NB4 (cell line): ENCODE results near the gene SCO2.

Experiments used
- DNase-seq: peaks from one replicate; pipeline ENCODE4 v3.0.0; 2010; ENCODE audit warnings: low read depth
- H3K4me3 ChIP-seq: one replicate; pipeline ENCODE4 v1.5.1; 2011; ENCODE audit warnings: mild to moderate bottlenecking, low read depth, low read length, moderate library complexity
- MYC ChIP-seq: IDR thresholded peaks from 2 replicates; pipeline ENCODE4 v1.6.1; 2011; ENCODE audit warnings: low read depth, low read length
- POLR2A ChIP-seq: IDR thresholded peaks from 2 replicates; pipeline ENCODE4 v1.6.1; 2011; ENCODE audit warnings: mild to moderate bottlenecking; ENCODE audit not compliant: insufficient read length; ENCODE audit errors: extremely low read depth
- TF ChIP-seq, protein P1 (sequence below): IDR thresholded peaks from one replicate; pipeline ENCODE4 v1.5.1; 2012; ENCODE audit warnings: low read depth, low read length
- TF ChIP-seq, protein P2 (sequence below): IDR thresholded peaks from 2 replicates; pipeline ENCODE4 v1.6.1; 2011; ENCODE audit warnings: low read depth, low read length

The SCO2 gene

DNA sequence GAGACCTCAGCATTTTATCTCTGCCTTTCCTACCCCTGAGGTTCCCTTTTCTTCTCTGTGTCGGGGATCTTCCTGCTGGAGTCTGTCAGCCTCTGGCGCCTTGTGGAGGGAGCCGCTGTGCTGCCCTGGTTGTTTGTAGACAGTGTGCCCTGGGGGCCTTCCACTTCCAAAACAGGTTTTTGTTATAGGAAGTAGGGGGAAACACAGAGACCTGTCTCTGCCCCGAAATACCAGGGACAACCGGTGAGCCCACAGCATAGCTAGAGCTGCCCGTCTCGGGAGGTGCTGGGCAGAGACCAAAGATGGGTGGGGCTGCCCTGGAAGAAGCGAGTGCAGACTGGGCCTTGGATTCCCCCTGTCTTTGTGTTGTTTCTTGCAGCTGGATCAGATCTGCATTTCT is 9.3 kb downstream of the SCO2 start:
- DNase-seq: no peak
- TF ChIP-seq, protein P1, sequence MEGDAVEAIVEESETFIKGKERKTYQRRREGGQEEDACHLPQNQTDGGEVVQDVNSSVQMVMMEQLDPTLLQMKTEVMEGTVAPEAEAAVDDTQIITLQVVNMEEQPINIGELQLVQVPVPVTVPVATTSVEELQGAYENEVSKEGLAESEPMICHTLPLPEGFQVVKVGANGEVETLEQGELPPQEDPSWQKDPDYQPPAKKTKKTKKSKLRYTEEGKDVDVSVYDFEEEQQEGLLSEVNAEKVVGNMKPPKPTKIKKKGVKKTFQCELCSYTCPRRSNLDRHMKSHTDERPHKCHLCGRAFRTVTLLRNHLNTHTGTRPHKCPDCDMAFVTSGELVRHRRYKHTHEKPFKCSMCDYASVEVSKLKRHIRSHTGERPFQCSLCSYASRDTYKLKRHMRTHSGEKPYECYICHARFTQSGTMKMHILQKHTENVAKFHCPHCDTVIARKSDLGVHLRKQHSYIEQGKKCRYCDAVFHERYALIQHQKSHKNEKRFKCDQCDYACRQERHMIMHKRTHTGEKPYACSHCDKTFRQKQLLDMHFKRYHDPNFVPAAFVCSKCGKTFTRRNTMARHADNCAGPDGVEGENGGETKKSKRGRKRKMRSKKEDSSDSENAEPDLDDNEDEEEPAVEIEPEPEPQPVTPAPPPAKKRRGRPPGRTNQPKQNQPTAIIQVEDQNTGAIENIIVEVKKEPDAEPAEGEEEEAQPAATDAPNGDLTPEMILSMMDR: no peak
- no peak for TF ChIP-seq MYC
- no peak overlapping the region for H3K4me3 ChIP-seq

DNA sequence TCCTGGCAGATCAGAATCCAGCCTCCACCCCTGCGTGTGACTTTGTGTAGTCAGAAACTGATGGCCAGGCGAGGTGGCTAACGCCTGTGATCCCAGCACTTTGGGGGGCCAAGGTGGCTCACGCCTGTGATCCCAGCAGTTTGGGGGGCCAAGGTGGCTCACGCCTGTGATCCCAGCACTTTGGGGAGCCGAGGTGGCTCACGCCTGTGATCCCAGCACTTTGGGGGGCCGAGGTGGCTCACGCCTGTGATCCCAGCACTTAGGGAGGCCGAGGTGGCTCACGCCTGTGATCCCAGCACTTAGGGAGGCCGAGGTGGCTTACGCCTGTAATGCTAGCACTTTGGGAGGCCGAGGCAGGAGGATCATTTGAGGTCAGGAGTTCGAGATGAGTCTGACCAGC is 12.2 kb downstream of the SCO2 start:
- no peak for TF ChIP-seq POLR2A
- TF ChIP-seq, protein P1: no peak
- TF ChIP-seq, protein P2, sequence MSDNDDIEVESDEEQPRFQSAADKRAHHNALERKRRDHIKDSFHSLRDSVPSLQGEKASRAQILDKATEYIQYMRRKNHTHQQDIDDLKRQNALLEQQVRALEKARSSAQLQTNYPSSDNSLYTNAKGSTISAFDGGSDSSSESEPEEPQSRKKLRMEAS: no peak
- H3K4me3 ChIP-seq: no peak overlapping the region
- DNase-seq: no peak

DNA sequence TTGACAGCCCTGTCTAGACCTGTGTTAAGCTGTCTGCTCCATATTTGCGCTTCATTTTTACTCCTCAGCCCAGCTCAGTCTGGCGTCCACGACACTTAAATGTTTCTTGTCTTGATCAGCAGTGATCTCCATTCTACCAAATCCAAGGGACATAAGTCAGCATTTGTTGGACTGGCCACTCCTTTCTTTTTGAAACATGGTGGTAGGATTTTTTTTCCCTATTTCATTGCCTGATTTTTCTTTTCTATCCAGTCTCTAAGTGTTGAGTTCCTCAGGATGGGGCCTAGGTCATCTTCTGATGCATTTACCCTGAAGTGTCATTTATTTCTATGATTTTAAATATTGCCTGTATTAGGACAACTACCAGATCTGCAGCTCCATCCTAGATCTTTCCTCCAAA is 16.5 kb downstream of the SCO2 start:
- DNase-seq: no peak
- H3K4me3 ChIP-seq: peak overlapping the region; percentile 74
- TF ChIP-seq, protein P2: no peak
- TF ChIP-seq, protein P1: no peak
- TF ChIP-seq POLR2A (no peak), MYC (no peak)

DNA sequence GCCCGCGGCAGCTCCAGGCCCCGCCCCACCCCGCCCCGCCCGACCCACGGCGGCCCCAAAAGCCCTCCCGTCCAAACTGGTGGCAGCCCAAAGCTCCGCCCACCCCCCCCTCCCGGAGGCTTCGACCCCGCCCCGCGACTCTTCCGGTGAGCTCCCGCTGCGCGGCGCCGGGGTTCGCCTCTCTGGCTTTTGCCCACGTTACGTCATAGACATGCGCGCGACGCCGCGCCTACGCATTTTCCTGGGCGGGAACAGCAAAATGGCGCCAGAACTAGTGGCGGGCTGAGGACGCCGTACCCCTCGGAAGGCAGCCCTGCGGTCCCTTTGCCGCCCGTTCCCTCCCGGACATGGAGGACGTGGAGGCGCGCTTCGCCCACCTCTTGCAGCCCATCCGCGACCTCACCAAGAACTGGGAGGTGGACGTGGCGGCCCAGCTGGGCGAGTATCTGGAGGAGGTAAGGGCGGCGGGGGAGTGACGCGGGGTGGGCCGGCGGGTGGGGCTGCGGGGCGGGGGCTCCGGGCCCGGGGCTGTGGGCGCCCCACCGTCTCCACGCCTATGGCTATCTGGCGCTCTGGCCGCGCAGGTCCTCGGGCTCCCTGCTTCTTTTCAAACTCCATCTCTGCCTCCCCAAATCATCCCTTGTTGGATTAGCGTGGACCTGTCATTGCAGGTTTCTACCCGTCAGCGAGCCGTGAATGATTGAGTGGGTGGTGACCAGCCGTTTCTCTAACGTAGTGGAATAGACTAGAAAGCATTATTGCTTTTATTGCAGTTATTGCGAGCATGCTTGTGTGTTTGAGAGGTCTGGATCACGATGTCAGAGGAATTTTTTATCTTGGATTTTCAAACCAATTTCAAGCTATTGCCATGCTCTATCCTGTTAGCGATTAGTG is 17.2 kb downstream of the SCO2 start, which contains the start of gene NCAPH2:
Gene NCAPH2, plus strand, starts transcription at position 234 of the 894 bp plus-strand sequence. Its CDS starts 114 bp downstream, at position 348.
- TF ChIP-seq, protein P1: no peak
- TF ChIP-seq POLR2A (peak; percentile 70), MYC (no peak)
- TF ChIP-seq, protein P2: peak; percentile 47; the same call in 1 of the 2 replicates
- peak within 1 kb of the TSS; percentile 90 for H3K4me3 ChIP-seq

DNA sequence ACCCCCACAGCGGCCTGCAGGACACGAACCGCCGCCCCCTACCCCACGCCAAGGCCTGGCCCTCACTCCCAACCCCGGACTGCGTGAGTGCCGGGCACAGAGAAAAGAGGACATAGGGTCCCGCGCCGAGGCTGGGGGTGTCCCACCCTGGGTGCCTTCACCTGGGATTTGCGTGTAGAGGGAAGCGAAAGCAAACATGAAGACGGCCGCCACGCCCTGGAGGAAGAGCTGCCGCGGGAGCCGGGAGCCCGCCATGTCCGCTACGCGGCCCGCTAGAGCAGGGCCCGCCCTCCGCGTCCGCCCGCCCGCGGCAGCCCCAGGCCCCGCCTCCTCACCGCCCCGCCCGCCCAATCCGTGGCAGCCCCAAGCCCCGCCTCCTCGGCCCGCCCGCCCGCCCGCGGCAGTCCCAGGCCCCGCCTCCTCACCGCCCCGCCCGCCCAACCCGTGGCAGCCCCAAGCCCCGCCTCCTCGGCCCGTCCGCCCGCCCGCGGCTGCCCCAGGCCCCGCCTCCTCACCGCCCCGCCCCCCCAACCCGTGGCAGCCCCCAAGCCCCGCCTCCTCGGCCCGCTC is 17.9 kb downstream of the SCO2 start, which contains the start of gene LMF2:
Gene LMF2, minus strand, starts transcription at position 282 of the 570 bp plus-strand sequence. Its CDS starts 27 bp downstream, at position 255.
- no peak for TF ChIP-seq MYC
- peak; percentile 33 for TF ChIP-seq POLR2A
- H3K4me3 ChIP-seq: peak within 1 kb of the TSS; percentile 90
- peak; percentile 83 for DNase-seq

More for the DNA sequence above, 17.2 kb downstream of the SCO2 start, which contains the start of gene NCAPH2:
- peak; percentile 95 for DNase-seq

DNA sequence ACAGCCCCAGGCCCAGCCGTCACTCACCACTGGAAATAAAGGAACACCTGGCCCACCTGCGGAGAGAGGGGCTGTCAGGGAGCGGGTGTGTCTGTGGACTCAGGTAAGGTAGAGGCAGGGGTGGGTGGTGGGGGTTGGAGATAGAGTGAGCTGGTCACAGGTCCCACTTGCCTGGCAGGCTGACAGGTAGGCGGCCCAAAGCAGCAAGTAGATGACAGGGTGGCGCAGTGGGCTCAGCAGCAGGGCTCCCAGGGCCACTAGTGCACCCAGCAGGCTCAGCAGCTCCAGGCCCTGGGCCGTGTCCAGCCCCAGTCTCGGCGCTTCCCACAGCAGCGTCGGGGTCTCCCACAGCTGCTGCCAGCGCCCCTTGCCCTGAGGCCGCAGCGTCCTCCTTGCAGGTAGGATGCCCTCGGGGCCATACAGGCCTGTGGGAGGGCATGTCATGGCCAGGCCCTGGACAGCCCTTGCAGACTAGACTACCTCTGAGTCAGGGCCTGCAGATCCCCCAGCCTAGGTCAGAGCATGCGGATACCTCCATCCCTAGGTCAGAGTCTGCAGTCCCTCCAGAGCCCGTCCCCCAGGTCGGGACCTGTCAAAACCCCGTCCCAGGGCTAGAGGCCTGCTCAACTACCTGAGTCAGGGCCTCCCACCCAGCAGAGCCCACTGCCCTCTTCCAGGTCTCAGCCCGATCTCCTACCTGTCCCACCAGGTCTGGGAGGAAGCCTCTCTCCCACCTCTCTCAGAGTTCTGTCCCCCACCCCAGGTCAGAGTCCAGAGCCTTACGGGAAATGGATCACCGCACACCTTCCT is 18.6 kb downstream of the SCO2 start:
- DNase-seq: peak; percentile 33
- peak overlapping the region; percentile 90 for H3K4me3 ChIP-seq
- TF ChIP-seq, protein P2: no peak
- TF ChIP-seq, protein P1: no peak
- TF ChIP-seq MYC: no peak
- no peak for TF ChIP-seq POLR2A
